Measurements from ENCODE around the gene MTHFD1L.
"Not testable (repeated sequence)": the region's sequence is repeated elsewhere in the genome, so short reads cannot be mapped to it uniquely, and the experiment has no call there.

The MTHFD1L gene

DNA sequence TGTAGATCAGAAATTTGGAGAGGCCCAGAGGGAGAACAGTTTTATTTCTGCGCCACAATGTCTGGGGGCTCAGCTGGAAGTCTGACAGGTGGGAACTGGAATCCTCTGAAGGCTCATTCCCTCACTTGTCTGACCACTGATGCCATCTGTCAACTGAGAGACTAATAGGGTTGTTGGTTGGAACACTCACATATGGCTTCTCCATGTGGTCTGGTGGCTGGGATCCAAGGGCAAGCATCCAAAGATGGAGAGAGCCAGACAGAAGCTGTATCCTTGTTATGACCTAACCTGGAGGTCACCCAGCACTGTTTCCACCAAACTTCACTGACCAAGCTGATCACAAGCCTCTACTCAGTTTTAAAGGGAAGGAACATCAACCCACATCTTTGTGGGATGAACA, 256.4 kb downstream of the MTHFD1L start:
- no peak overlapping the region for H3K4me3 Mint-ChIP-seq
- H3K4me1 Mint-ChIP-seq, result no peaks in the 10 kb centered on the region
- no peaks in the 10 kb centered on the region for H3K9me3 Mint-ChIP-seq
- no peak for ATAC-seq (replicated peaks; ENCODE audit: extremely low read depth, poor library complexity, severe bottlenecking)
- DNase-seq (ENCODE audit: low spot score in 2 of 2), result no peak
- H3K36me3 Mint-ChIP-seq (ENCODE audit: insufficient read depth), result no peaks in the 10 kb centered on the region
- H3K27ac Mint-ChIP-seq (ENCODE audit: low read depth), result no peak overlapping the region
- H3K27me3 Mint-ChIP-seq, result peaks cover 6% of the 10 kb centered on the region

DNA sequence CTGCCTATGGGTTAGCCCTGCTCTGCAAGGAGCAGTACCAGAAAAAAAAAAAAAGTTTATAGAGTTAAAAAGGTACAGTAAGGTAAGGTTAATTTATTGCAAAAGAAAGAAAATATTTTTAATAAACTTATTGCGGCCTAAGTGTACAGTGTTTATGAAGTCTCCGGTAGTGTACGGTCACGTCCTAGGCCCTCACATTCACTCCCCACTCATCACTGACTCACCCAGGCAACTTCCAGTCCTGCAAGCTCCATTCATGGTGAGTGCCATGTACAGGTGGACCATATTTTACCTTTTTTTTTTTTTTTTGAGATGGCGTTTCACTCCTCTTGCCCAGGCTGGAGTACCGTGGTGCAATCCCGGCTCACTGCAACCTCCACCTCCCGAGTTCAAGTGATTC, 258.1 kb downstream of the MTHFD1L start:
- ATAC-seq (replicated peaks; ENCODE audit: extremely low read depth, poor library complexity, severe bottlenecking); DNase-seq (ENCODE audit: low spot score in 2 of 2); H3K27me3 Mint-ChIP-seq; H3K4me3 Mint-ChIP-seq; H3K4me1 Mint-ChIP-seq; H3K9me3 Mint-ChIP-seq; H3K36me3 Mint-ChIP-seq (ENCODE audit: insufficient read depth); H3K27ac Mint-ChIP-seq (ENCODE audit: low read depth): not testable (repeated sequence)

DNA sequence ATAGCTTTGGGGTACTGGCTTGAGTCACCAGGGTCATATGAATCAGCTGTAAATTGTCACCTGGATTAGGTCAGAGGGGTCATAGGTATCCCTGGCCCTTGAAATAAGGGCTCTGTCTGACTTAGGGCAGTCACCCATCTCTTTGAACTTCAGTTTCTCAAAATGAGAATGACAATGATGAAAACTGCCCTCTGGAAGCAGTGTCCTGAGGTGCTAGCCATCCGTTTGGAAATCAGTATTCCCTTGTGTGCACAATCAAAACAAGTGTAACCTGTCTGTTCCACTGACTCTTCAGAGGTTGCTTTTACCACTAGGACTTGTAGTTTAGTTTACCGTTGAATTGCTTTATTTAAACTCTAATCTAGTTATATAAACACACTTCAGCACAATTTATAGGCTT, 259.7 kb downstream of the MTHFD1L start:
- H3K4me3 Mint-ChIP-seq; H3K36me3 Mint-ChIP-seq (ENCODE audit: insufficient read depth); H3K9me3 Mint-ChIP-seq; H3K27ac Mint-ChIP-seq (ENCODE audit: low read depth); H3K27me3 Mint-ChIP-seq; DNase-seq (ENCODE audit: low spot score in 2 of 2); ATAC-seq (replicated peaks; ENCODE audit: extremely low read depth, poor library complexity, severe bottlenecking); H3K4me1 Mint-ChIP-seq: not testable (repeated sequence)

DNA sequence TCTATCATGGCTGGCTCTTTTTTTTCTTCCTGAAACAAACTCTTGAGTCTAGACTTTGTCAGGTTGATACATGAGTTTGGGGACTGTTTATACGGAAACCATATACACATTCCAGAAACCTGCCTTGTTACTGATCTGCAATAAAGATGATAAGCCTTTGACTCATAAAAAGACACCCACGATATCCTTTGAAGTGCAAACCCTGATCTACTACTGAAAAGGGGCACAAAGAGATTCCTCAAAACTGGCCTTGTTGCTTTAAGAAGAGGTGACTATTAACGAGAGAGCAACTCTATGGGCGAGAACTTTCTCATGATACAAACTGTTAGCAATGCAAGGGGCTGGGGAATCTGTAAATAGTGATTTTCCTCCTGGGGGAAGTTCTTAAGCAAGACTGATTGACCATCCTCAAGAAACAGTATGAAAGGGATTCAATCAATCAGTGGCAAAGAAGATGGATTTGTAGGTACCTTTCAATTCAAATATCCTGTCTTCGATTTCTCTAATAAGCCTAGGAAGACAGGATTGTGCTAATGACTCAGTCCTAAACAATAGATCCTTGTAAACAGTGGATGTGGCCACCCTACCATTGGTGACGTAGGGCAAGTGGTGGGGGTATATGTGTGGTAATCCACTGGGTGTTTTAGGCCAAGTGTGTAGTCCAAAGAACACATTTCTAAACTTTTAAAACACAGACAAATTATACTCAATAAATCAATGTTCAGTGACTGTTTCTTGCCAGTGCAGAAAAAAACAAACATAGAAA, 260.3 kb downstream of the MTHFD1L start:
- not testable (repeated sequence) for ATAC-seq (replicated peaks; ENCODE audit: extremely low read depth, poor library complexity, severe bottlenecking); H3K27me3 Mint-ChIP-seq; H3K4me3 Mint-ChIP-seq; H3K4me1 Mint-ChIP-seq; DNase-seq (ENCODE audit: low spot score in 2 of 2); H3K27ac Mint-ChIP-seq (ENCODE audit: low read depth); H3K9me3 Mint-ChIP-seq; H3K36me3 Mint-ChIP-seq (ENCODE audit: insufficient read depth)

DNA sequence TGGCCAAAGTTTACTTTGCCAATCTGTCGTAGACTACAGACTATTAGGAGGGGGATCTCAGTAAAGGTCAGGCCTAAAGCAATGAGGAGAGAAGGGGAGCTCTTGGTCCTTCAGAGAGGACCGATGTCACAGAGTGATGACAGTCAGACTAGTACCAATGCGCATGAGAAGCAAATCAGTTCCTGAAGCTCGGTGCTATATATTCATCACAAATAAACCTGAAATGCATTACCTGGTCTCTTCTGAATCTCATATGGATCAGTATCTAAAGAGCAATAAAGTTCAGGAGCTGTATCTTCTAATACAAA, 260.9 kb downstream of the MTHFD1L start:
- not testable (repeated sequence) for DNase-seq (ENCODE audit: low spot score in 2 of 2); H3K4me1 Mint-ChIP-seq; H3K9me3 Mint-ChIP-seq; ATAC-seq (replicated peaks; ENCODE audit: extremely low read depth, poor library complexity, severe bottlenecking); H3K27me3 Mint-ChIP-seq; H3K36me3 Mint-ChIP-seq (ENCODE audit: insufficient read depth); H3K4me3 Mint-ChIP-seq; H3K27ac Mint-ChIP-seq (ENCODE audit: low read depth)

DNA sequence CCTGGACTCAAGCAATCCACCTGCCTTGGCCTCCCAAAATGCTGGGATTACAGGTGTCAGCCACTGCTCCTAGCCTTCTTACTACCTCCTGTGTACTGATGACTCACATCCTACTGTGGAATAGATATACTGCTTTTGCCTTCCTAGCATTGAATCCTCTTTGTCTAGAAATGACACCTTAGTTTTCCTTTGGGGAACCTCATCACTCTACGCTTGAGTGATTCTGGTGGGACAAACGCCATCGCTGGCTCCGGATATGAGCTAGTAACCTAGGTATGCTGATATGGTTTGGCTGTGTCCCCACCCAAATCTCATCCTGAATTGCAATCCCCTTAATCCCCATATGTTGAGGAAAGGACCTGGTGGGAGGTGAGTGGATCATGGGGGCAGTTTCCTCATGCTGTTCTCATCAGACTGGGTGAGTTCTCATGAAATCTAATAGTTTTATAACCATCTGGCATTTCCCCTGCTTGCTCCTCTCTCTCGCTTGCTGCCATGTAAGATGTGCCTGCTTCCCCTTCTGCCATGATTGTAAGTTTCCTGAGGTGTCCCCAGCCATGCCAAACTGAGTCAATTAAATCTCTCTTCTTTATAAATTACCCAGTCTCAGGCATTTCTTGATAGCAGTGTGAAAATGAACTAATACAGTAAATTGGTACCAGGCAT, 261.8 kb downstream of the MTHFD1L start:
- not testable (repeated sequence) for H3K27ac Mint-ChIP-seq (ENCODE audit: low read depth); H3K4me1 Mint-ChIP-seq; ATAC-seq (replicated peaks; ENCODE audit: extremely low read depth, poor library complexity, severe bottlenecking); H3K36me3 Mint-ChIP-seq (ENCODE audit: insufficient read depth); H3K4me3 Mint-ChIP-seq; H3K9me3 Mint-ChIP-seq; H3K27me3 Mint-ChIP-seq; DNase-seq (ENCODE audit: low spot score in 2 of 2)

DNA sequence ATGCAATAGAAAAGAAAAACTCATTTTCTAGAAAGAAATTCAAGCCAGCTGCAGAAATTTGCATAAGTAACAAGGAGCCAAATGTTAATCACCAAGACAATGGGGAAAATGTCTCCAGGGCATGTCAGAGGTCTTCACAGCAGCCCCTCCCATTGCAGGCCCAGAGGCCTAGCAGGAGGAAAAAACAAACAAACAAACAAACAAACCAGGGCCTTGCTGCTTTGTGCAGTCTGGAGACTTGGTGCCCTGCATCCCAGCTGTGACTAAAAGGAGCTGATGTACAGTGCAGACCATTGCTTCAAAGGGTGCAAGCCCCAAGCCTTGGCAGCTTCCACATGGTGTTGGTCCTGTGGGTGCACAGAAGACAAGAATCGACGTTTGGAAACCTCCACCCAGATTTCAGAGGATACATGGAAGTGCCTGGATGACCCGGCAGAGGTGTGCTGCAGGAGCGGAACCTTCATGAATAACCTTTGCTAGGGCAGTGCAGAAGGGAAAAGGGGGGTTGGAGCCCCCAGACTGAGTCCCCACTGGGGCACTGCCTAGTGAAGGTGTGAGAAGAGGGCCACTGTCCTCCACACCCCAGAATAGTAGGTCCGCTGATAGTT, 263.4 kb downstream of the MTHFD1L start:
- H3K36me3 Mint-ChIP-seq (ENCODE audit: insufficient read depth), result no peaks in the 10 kb centered on the region
- no peak for ATAC-seq (replicated peaks; ENCODE audit: extremely low read depth, poor library complexity, severe bottlenecking)
- DNase-seq (ENCODE audit: low spot score in 2 of 2), result no peak
- H3K27me3 Mint-ChIP-seq, result no peaks in the 10 kb centered on the region
- no peaks in the 10 kb centered on the region for H3K4me1 Mint-ChIP-seq
- H3K27ac Mint-ChIP-seq (ENCODE audit: low read depth), result no peak overlapping the region
- H3K9me3 Mint-ChIP-seq, result no peaks in the 10 kb centered on the region
- H3K4me3 Mint-ChIP-seq, result no peak overlapping the region

DNA sequence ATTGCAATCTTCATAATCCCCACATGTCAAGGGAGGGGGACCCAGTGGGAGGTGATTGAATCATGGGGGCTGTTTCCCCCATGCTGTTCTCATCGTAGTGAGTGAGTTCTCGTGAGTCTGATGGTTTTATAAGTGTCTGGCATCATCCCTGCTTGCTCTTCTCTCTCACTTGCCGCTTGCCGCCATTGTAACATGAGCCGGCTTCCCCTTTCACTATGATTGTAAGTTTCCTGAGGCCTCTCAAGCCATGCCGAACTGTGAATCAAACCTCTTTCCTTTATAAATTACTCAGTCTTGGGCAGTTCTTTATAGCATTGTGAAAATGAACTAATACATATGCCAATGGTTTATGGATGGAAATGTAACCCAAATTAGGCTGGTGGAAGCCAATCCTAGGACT, 264.8 kb downstream of the MTHFD1L start:
- Mint-ChIP-seq H3K9me3 (no peaks in the 10 kb centered on the region), H3K4me1 (no peaks in the 10 kb centered on the region), H3K27ac (ENCODE audit: low read depth) (no peak overlapping the region)

DNA sequence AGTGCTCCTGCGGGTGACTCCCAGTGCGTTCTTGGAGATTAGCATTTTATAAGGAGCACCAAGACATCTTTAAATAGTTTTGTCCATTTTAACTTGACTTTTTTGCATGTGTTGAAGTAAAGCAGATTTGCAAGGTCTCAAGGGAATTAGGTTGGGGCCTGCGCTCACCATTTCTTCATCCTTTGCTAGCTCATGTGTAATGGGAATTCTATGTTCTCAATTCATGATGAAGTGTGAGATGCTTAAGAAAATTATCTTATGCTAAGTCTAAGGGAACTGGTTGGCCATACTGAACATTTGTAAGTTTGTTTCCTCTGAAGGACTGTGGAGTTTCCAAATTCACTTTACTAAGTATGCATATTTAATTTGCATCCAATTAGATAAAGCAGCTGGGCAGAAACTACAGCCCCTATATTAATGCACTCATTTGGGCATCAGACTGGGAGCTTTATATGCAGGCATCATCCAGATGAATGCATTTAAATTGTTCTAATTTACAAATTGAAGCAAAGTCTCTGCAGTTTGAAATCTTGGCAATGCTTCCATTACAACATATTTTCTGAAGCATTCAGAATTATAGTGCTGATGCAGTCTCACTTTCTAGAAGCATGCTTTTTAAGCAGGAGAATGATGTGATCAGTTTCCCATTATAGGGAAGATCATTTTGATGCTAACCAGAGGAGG, 266.0 kb downstream of the MTHFD1L start:
- Mint-ChIP-seq H3K4me1 (no peaks in the 10 kb centered on the region), H3K9me3 (no peaks in the 10 kb centered on the region), H3K27ac (ENCODE audit: low read depth) (no peak overlapping the region), H3K27me3 (no peaks in the 10 kb centered on the region), H3K36me3 (ENCODE audit: insufficient read depth) (no peaks in the 10 kb centered on the region), H3K4me3 (no peak overlapping the region)
- DNase-seq (ENCODE audit: low spot score in 2 of 2), result no peak
- no peak for ATAC-seq (replicated peaks; ENCODE audit: extremely low read depth, poor library complexity, severe bottlenecking)

More for the DNA sequence above, 264.8 kb downstream of the MTHFD1L start:
- no peaks in the 10 kb centered on the region for H3K36me3 Mint-ChIP-seq (ENCODE audit: insufficient read depth)
- ATAC-seq (replicated peaks; ENCODE audit: extremely low read depth, poor library complexity, severe bottlenecking) (no peak), DNase-seq (ENCODE audit: low spot score in 2 of 2) (no peak)
- H3K4me3 Mint-ChIP-seq, result no peak overlapping the region
- H3K27me3 Mint-ChIP-seq, result no peaks in the 10 kb centered on the region

DNA sequence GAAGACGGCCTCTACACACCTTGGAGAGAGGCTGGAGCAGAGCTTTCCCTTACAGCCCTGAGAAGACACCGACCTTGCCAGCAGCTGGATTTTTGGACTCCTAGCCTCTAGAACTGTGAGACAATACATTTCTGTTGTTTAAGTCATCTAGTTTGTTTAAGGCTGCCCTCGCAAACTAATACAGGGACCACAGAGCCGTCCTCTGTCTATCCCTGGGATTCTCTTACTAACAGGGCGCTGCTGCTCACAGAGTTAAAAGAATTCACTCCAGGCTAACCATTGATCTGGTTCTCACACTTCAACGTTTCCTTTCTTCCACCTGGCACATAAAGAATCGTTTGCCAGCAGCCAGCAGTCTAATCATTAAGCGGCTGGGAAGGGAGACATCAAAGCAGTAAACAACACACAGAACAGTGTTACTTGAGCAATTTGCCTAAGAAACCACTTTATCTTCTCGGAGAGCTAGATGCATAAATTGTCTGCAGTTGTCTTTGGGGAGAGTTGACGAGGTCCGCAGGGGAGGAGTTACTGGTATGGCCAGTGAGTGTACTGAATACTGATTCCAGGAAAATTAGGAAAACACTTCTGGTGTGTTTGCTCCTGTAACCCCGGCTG, 270.7 kb downstream of the MTHFD1L start:
- DNase-seq (ENCODE audit: low spot score in 2 of 2), result no peak
- H3K9me3 Mint-ChIP-seq, result no peaks in the 10 kb centered on the region

DNA sequence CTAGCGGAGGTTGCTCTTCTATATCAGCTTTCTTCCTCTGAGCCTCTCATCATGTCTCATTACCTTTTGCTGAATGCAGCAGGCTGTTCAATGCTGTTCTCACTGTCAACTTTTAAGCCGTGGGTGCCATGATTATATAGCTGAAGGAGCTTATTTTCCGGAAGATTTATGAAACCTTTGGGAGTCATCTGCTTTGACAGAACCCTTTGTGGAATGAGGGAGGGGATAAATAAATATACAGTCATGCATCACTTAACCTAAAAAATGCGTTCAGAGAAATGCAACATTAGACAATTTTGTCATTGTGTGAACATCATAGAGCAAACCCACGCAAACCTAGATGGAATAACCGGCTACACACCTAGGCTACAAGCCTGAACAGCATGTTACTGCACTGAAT, 272.0 kb downstream of the MTHFD1L start:
- H3K4me3 Mint-ChIP-seq, result no peak overlapping the region
- ATAC-seq (replicated peaks; ENCODE audit: extremely low read depth, poor library complexity, severe bottlenecking) (no peak), DNase-seq (ENCODE audit: low spot score in 2 of 2) (no peak)
- no peaks in the 10 kb centered on the region for H3K4me1 Mint-ChIP-seq
- H3K27ac Mint-ChIP-seq (ENCODE audit: low read depth), result no peak overlapping the region
- no peaks in the 10 kb centered on the region for H3K36me3 Mint-ChIP-seq (ENCODE audit: insufficient read depth)
- no peaks in the 10 kb centered on the region for H3K9me3 Mint-ChIP-seq
- H3K27me3 Mint-ChIP-seq, result peaks cover 10% of the 10 kb centered on the region

More for the DNA sequence above, 270.7 kb downstream of the MTHFD1L start:
- H3K4me3 Mint-ChIP-seq, result no peak overlapping the region
- no peak for ATAC-seq (replicated peaks; ENCODE audit: extremely low read depth, poor library complexity, severe bottlenecking)
- no peaks in the 10 kb centered on the region for H3K4me1 Mint-ChIP-seq
- H3K36me3 Mint-ChIP-seq (ENCODE audit: insufficient read depth), result no peaks in the 10 kb centered on the region
- H3K27ac Mint-ChIP-seq (ENCODE audit: low read depth), result no peak overlapping the region
- peaks cover 10% of the 10 kb centered on the region for H3K27me3 Mint-ChIP-seq

DNA sequence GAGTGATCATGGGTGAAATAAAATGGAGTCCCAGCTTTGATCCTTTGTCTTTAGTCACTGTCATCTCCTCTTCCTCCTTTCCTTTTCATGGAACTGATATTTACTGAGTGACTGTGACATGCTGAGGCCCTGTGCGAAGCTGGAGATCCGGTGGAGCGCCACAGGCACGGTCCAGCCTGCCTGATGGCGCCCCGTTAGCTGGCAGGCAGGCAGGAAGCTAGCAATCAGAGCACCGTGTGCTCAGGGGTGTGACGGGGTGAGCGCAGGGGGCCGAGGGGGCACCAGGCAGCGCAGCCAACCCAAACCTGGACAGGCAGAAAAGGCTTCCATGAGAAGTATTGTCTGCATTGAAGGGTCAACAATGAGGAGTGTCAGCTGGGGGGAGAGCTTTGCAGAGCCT, 274.0 kb downstream of the MTHFD1L start:
- no peak overlapping the region for H3K27ac Mint-ChIP-seq (ENCODE audit: low read depth)
- ATAC-seq (replicated peaks; ENCODE audit: extremely low read depth, poor library complexity, severe bottlenecking) (no peak), DNase-seq (ENCODE audit: low spot score in 2 of 2) (no peak)
- no peaks in the 10 kb centered on the region for H3K36me3 Mint-ChIP-seq (ENCODE audit: insufficient read depth)
- H3K4me3 Mint-ChIP-seq, result no peak overlapping the region
- peaks cover 10% of the 10 kb centered on the region for H3K27me3 Mint-ChIP-seq
- H3K9me3 Mint-ChIP-seq, result no peaks in the 10 kb centered on the region
- H3K4me1 Mint-ChIP-seq, result no peaks in the 10 kb centered on the region
